SK-N-MC (cell line): ENCODE results near the gene PACS1.
"Not testable (repeated sequence)": the region's sequence is repeated elsewhere in the genome, so short reads cannot be mapped to it uniquely, and the experiment has no call there.

Source experiments
- FOXP2 ChIP-seq: optimal IDR thresholded peaks from 2 replicates; pipeline ENCODE3; 2011; ENCODE audit warnings: mild to moderate bottlenecking, moderate library complexity; ENCODE audit not compliant: insufficient read depth; ENCODE audit errors: extremely low read length, control extremely low read depth
- POLR2AphosphoS5 ChIP-seq: IDR thresholded peaks from 2 replicates; pipeline ENCODE4 v1.6.1; 2012; ENCODE audit warnings: mild to moderate bottlenecking, low read depth, low read length, borderline replicate concordance

- TF ChIP-seq POLR2AphosphoS5, FOXP2: not testable (repeated sequence)
Measured at GRCh38 chr11:66114957-66115356, 44.9 kb downstream of the PACS1 start.
